ENCODE results near the gene SYT17.

The SYT17 gene

GRCh38 chr16:19269098-19269497 is 101.1 kb downstream of the SYT17 start:
- DNase-seq = no peak

- DNase-seq = no peak
Observed at GRCh38 chr16:19274165-19274797, 106.2 kb downstream of the SYT17 start.

DNA sequence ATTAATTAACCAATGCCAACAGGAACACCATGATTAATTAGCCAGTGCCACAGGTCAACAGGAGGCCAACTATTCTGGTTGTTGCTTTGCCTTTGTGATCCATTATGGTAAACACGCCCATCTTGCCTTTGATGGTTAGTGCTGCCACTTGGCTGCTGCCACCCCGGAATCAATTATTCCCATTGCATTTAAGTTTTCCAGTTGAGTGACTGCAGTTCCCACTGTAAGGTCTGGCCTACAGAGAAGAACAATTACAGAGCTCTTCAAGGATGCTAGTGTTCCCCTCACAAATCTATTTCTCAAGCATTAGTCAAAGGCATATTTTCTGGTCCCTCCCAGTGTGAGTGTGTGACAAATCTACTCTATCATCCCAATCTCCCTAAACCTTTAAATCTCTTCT is 110.4 kb downstream of the SYT17 start:
- no peak for DNase-seq

GRCh38 chr16:19281246-19281645 is 113.2 kb downstream of the SYT17 start:
- DNase-seq = no peak

DNA sequence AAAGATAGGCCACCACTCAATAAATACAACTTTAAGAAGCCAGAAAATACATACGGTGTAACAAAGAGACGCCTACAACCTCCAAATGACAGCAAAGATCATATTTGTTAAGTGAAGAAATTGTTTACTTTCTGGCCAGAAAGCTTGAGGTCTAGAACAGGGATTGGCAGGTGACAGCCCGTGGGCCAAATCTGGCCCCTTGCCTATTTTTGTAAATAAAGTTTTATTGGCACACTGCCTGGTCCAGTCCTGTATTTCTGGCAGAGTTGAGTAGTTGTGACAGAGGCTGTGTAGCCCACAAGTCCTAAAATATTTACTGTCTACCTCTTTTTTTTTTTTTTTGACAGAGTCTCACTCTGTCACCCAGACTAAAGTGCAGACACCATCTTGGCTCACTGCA is 114.1 kb downstream of the SYT17 start:
- DNase-seq = no peak

DNA sequence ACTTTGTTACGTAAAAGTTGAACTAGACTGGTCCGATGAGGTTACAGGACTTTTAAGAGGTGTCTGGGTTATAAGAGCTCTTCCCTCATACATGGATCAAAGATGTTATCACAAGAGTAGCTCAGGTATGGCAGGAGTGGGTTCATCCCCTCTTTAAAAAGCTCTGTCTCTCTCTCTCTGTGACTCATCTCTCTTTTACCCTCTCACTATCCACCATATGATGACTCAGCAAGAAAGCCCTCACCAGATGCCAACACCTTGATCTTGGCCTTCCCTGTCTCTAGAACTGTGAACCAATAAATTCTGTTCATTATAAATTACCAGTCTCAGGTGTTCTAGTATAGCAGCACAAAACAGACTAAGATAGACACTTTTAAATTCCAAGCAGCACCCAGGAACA is 115.6 kb downstream of the SYT17 start:
- no peak for DNase-seq

DNA sequence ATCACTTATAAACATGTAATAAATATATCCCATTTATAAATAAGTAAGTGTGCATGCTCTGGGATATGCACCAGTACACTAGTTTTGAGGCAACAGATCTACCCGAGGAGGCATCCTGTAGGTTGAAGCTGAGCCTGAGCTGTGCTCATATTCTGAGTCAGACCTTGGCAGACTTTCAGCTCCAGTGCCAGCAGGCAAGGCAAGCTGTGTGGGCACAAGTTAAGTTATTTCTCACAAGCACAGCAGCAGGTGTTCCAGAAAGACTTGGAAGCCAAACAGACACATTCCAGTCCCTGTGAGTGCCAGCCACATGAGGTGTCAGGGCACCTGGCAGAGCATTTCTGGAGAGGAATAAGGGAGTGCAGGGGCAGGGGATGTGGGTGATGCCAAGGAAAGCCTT is 116.2 kb downstream of the SYT17 start:
- no peak for DNase-seq

DNA sequence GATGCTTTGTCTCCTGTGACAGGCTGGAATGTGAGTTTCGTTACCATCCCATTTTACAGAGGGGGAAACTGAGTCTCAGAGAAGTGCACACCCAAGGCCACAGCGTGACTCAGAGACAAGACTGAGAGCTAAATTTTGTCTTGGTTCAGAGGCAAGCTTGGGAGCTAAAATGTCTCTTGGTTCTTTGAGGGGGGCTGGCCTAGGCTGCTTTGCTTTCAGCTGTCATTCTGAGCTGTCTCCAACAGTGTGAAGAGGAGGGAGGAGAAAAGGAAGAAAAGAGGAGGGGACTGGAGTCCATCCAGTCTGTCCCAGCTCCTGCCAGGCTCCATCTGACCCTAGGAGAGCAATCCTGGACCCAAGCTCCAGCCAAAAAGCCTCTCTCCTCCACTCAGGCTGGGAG is 117.4 kb downstream of the SYT17 start, which contains the start of gene CLEC19A:
CLEC19A (plus strand) TSS at position 301 of the 400 bp plus-strand sequence. CDS start 121 bp downstream, outside the sequence.
- no peak for DNase-seq

GRCh38 chr16:19286827-19287226 is 118.8 kb downstream of the SYT17 start:
- DNase-seq = no peak

DNA sequence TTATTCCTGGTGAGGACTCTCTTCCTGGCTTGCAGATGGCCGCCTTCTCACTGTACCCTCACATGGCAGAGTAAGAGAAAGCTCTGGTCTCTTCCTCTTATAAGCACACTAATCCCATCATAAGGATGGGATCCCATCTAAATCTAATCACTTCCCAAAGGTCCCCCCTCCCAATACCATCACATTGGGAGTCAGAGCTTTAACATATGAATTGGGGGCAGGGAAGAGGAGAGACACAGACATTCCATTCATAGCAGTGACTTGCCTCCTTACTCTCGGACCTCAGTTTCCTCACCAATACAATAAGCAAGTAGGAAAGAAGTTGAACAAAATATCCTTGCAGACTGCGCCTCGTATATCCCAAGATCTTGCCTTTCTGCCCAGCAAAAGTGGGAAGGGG is 119.2 kb downstream of the SYT17 start:
- DNase-seq = no peak

DNA sequence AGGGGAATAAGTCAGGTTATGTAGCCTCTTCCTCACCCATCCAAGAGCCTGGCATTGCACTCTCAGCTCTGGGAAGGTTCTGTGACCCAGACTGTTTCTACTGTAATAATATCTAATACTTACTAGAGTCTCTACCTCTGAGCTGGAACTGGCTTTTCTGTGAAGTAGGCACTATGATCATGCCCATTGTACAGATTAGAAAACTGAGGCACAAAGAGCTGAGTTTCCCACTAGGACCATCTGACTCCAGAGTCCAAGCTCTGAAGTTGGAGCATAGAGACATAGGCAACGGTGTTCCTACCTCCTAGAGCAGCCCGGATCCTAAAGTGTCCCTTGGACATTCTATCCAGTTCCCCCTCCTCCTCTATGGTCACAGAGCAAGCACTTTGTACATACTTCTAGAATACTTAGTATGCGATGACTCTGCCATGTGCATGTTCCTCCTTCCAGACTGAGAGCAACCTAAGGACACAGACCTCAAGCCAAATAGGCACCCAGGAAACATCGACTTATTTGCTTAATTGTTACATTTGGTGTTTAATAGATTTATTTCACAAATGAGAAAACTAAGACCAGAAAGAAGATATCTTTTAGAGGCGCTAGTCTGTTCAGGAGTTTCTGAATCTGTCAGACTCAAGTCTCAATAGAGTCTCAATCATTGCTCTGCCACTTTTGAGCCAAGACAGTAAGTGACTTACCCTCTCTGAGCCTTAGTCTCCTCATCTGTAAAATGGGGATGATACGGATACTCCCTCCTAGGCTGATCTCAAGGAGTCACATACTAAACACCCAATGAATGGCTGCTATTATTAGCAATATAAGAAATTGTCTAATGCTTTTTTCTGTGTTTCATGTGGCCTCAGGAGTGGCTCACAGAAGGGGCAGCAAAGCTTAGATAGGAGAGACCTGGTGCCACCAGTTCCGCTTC is 121.1 kb downstream of the SYT17 start:
- DNase-seq = no peak

- no peak for DNase-seq
Observed at GRCh38 chr16:19289811-19290485, 121.9 kb downstream of the SYT17 start.

DNA sequence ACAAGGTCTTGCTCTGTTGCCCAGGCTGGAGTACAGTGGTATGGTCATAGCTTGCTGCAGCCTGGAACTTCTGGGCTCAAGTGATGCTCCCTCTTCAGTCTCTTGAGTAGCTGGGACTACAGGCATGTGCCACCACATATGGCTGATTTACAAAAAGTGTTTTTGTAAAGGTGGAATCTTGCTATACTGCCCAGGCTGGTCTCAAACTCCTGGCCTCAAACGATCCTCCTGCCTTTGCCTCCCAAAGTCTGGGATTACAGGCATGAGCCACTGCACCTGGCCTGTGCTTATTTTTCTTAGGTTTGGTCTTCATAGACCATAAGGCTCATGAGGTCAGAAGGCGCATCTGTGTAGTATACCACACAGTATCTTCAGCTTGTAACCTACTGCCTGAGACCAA is 122.8 kb downstream of the SYT17 start:
- no peak for DNase-seq

- no peak for DNase-seq
Observed at GRCh38 chr16:19291475-19291874, 123.4 kb downstream of the SYT17 start.

DNA sequence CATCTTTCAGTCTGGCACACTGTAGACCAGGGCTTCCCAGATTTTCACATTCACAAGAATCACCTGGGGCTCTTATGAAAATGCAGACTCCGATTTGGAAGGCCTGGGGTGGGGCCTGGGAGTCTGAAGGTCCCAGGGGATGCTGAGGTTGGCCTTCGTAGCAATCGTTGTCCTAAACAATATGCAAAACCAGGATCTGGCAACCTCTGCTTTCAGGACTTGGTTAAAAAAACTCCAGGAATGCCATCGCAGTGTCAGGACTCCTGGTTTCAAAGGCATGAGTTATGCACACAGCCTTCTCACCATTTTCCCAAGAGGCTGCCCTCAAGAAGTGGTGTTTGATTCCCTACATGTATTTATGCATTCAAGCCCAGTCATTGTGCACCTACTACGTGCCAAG is 124.1 kb downstream of the SYT17 start:
- no peak for DNase-seq

- no peak for DNase-seq
Observed at GRCh38 chr16:19294156-19294649, 126.2 kb downstream of the SYT17 start.

GRCh38 chr16:19295393-19295792 is 127.4 kb downstream of the SYT17 start:
- DNase-seq = no peak

DNA sequence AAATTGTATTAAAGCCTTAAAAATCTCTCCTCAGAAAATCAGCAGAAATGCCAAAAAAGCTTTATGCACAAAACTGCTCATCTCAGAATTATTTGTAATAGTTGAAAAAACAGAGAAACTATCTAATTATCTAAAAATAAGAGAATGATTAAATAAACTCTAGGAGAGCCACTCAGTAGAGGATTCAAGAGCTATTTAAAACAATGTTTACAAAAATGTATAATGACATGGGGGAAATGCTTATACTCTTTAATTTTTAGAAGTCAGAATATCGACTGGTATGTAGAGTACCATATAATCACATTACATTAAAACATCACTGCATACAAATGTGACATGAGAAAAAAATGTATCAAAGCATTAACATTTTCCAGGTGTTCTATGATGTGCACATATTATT is 129.4 kb downstream of the SYT17 start:
- DNase-seq = no peak

DNA sequence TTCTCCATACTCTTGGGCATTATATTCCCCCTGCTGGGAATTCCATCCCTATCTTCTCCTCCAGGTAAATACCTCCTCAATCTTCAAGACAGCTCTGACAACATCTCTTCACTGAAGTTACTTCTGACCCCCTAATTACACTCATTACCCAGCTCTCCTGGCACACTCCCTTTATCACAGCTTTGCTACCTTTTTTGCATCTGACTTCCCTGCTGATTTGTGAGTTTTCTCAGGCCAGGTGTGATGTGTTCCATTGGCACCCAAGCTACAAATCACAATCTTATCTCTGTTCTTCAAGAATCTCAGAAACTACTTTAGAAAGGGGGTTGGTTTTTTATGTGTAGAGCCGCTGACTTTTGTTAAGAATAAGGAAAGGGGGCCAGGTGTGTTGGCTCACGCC is 131.5 kb downstream of the SYT17 start:
- DNase-seq = no peak

DNA sequence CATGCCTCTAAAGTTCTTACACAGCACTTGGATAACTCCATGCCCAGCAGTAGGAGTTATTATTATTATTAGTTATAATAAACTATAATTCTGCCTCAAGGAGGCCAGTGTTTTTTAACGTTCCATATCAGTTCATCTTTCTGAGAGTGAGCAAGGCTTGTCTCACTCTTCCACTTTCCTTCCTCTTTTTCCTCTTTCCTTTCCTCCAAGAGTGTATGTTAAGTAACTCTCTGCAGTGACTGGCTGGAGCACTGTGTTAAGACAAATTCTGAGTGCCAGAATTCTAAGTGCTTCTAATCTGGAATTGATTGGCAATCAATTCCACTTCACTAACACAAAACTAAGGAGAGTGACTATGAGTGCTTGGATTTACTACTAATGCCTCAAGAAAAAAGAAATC is 133.9 kb downstream of the SYT17 start:
- no peak for DNase-seq

DNA sequence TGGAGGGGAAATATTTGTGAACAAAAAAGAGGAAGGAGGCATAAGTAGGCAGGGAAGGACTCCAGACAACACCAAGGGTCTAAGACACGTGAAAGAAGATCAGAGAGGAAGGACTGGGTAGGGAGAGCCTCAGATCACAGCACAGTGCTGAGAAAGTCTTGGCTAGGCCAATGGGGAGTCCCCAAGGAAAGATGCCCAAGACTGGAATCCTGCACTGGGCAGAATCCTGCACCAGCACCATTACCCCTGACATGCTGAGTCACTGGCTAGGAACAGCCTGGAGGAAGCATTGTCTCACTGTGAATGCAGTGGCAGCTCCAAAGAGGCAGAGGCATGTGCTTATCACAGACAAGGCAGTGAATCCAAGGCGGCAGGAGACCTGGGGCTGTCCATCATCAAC is 136.7 kb downstream of the SYT17 start:
- no peak for DNase-seq

DNA sequence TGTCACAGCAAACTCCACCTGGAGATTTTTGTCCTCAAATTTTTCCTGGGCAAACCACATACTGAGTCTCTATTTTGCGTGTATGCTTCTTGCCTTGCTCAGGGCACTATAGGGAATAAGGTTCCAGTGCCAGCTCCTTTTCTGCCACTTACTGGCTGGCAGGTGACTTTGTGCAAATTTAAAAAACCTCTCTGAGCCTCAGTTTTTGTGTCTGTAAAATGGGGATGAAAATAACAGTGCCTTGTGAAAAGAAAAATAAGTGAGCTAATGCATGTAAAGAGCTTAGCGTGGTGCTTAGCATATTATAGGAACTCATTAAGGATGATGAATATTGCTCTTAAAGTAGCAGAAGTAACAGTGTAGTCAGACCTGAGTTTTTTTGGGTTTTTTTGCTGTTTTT is 137.4 kb downstream of the SYT17 start:
- DNase-seq = no peak

GRCh38 chr16:19307587-19308241 is 139.7 kb downstream of the SYT17 start:
- DNase-seq = no peak
